Mesothelial cell of epicardium (in vitro differentiated cells): ENCODE results near the gene IL17REL. TPM values are rescaled to one million over a fixed set of nuclear protein-coding genes. Genes with fewer than 3 reads are reported as not detected.
A peak's percentile ranks its signal among the peaks of the same experiment; 100 is the strongest.

Source experiments
- DNase-seq, 2 experiments: peaks; one replicate each; pipeline ENCODE4 v3.0.0; 2021; ENCODE audit warnings: low spot score in 2 of 2; ENCODE audit not compliant: unreplicated experiment in 2 of 2
- H3K27ac Mint-ChIP-seq: 2 replicates; pipeline ENCODE4 v1.8.0; 2021; ENCODE audit warnings: mixed read lengths
- H3K27me3 Mint-ChIP-seq: 2 replicates; pipeline ENCODE4 v1.8.0; 2021; ENCODE audit warnings: low read depth, mixed read lengths
- H3K36me3 Mint-ChIP-seq: 2 replicates; pipeline ENCODE4 v1.8.0; 2021; ENCODE audit warnings: mixed read lengths
- H3K4me1 Mint-ChIP-seq: 2 replicates; pipeline ENCODE4 v1.8.0; 2021; ENCODE audit warnings: mixed read lengths
- H3K4me3 Mint-ChIP-seq: 2 replicates; pipeline ENCODE4 v1.8.0; 2021; ENCODE audit warnings: mild to moderate bottlenecking, moderate library complexity, mixed read lengths
- H3K9me3 Mint-ChIP-seq: 2 replicates; pipeline ENCODE4 v1.8.0; 2021; ENCODE audit warnings: mixed read lengths
- total RNA-seq: library from RNA; stranded (reverse); gene quantifications from 3 replicates; pipeline ENCODE4 v1.2.1, GENCODE V29; 2021
- TF ChIP-seq, protein P1 (sequence below): fragments of 200-600 bp; sonication (generic); IDR thresholded peaks from one replicate; pipeline ENCODE4 v1.5.0; 2021; ENCODE audit warnings: antibody characterized with exemption; ENCODE audit not compliant: unreplicated experiment

Gene IL17REL
- total RNA-seq, 1 donor from 2014 or later, result 0.31 TPM

DNA sequence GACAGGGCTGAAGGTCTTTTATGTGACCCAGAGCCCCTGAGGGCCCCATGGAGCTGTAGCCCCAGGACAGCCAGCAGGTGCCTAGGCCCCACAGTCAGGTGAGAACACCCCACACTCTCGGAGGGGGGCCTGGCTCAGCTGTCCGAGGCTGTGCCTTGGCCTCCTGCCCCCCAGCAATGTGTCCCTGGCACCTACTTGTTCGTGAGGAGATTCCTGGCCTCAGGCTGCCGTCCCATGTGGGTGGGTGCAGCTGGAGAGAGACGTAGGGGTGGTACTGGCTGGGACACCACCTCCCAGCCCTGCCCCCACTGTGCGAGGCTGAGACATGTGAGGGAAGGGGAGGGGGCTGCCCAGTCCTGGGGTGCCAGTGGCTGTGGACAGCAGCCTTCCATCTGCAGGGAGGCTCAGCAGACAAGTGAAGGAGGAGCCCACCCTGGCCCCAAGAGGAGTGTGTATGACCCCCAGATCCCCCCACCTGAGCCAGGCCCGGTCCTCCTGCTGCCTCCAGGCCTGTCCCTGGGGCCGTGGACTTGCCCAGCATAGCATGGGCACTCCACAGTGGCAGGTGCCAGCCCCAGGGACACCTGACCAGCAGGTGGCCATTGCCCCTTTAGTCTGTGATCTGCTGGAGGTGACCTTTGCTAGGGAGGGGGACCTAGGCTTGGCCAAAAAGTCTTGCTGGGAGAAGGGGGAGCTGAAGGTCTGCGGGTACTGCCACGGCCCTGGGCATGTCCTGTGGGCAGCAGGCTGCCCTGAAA lies 17.0 kb downstream of the IL17REL start:
- no peak for DNase-seq
- H3K36me3 Mint-ChIP-seq, result no peaks in the 10 kb centered on the region
- peaks cover 16% of the 10 kb centered on the region for H3K9me3 Mint-ChIP-seq
- peaks cover 6% of the 10 kb centered on the region for H3K4me1 Mint-ChIP-seq
- peaks cover 24% of the 10 kb centered on the region for H3K27me3 Mint-ChIP-seq
- no peak overlapping the region for H3K4me3 Mint-ChIP-seq
- TF ChIP-seq, protein P1, sequence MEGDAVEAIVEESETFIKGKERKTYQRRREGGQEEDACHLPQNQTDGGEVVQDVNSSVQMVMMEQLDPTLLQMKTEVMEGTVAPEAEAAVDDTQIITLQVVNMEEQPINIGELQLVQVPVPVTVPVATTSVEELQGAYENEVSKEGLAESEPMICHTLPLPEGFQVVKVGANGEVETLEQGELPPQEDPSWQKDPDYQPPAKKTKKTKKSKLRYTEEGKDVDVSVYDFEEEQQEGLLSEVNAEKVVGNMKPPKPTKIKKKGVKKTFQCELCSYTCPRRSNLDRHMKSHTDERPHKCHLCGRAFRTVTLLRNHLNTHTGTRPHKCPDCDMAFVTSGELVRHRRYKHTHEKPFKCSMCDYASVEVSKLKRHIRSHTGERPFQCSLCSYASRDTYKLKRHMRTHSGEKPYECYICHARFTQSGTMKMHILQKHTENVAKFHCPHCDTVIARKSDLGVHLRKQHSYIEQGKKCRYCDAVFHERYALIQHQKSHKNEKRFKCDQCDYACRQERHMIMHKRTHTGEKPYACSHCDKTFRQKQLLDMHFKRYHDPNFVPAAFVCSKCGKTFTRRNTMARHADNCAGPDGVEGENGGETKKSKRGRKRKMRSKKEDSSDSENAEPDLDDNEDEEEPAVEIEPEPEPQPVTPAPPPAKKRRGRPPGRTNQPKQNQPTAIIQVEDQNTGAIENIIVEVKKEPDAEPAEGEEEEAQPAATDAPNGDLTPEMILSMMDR, result no peak
- H3K27ac Mint-ChIP-seq, result no peak overlapping the region

DNA sequence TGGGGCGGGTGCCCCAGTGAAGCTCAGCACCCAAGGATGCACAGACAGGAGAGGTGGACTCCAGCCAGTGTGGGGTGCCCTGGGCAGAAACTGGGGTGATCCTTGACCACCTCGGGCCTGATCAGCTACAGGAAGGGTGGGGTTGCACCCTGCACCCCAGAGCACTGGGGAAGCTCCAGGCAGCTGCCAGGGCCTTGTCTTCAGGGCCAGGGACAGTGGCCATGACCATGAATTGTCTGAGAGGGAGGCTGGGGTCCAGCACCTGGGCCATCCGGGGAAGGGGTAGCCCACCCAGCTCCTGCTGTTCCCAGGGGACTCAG lies 17.6 kb downstream of the IL17REL start:
- Mint-ChIP-seq H3K27ac (no peak overlapping the region), H3K9me3 (peaks cover 16% of the 10 kb centered on the region), H3K4me1 (peaks cover 6% of the 10 kb centered on the region), H3K4me3 (no peak overlapping the region), H3K36me3 (no peaks in the 10 kb centered on the region), H3K27me3 (peaks cover 20% of the 10 kb centered on the region)
- TF ChIP-seq, protein P1, result no peak
- DNase-seq, result no peak

DNA sequence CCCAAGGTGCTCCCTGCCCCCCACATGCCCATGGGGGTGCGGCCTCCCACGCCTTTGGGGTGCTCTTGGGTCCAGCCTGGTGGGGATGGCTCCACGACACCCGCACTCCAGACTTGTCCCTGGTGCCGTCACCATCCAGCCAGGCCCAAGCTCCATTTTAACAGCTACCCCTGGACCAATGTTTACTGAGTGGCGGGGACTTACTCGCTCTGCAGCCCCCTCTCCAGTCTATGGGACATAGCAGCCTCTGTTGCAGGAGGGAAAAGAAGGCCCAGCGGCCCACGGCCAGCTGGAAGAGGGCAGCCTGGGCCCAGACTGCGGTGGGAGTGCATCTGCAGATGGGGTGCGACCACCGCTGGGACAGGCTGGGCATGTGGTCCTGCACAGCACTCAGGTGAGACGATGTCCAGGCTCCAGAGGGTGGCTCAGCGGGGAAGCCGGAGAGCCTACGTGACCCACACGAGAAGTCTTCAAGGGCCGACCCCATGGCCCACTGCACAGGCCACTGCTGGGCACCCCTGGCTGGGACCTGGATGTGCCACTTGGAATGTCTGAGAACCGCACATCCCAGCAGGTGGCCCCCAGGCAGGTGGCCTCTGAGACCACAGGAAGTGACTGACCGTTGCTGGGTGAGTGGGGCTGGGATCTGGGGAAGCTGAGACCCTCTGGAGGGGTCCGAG lies 18.1 kb downstream of the IL17REL start:
- no peak overlapping the region for H3K27ac Mint-ChIP-seq
- DNase-seq, result no peak
- H3K4me3 Mint-ChIP-seq, result no peak overlapping the region
- H3K27me3 Mint-ChIP-seq, result peaks cover 17% of the 10 kb centered on the region
- peaks cover 16% of the 10 kb centered on the region for H3K9me3 Mint-ChIP-seq
- peaks cover 6% of the 10 kb centered on the region for H3K4me1 Mint-ChIP-seq
- TF ChIP-seq, protein P1, result no peak
- H3K36me3 Mint-ChIP-seq, result no peaks in the 10 kb centered on the region

DNA sequence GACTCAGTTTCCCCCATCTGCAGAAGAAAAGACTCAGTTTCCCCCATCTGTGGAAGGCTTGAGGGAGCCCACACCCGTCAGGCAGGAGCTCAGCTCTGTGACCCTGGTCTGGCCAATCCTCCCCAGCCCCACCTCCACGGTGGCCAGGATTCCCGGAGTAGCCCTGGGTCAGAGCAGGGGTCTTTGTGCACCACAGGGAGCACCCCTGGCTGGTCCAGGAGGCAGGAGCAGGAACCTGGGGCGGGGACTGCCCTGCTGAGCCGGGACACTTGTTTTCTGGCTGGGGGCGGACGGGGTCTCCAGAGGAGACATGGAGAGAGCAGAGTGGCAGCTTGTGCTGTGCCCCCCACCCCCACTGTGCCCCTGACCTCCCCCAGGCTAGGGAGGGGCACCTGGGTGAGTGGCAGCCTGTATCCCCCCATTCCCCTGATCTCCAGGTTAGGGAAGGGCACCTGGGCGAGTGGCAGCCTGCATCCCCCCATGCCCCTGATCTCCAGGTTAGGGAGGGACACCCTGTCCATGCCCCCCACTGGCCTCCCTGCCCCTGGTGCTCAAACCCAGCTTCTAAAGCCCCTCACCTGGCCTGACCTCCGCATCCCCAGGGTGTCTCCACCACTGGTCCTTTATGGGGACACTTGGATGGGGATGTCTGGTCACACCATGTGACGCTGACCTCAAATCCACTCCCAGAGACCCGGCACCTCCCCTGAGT lies 18.8 kb downstream of the IL17REL start:
- Mint-ChIP-seq H3K4me3 (no peak overlapping the region), H3K4me1 (peaks cover 2% of the 10 kb centered on the region), H3K27me3 (peaks cover 12% of the 10 kb centered on the region), H3K27ac (no peak overlapping the region), H3K36me3 (no peaks in the 10 kb centered on the region), H3K9me3 (peaks cover 20% of the 10 kb centered on the region)
- DNase-seq, result no peak
- TF ChIP-seq, protein P1, result no peak

DNA sequence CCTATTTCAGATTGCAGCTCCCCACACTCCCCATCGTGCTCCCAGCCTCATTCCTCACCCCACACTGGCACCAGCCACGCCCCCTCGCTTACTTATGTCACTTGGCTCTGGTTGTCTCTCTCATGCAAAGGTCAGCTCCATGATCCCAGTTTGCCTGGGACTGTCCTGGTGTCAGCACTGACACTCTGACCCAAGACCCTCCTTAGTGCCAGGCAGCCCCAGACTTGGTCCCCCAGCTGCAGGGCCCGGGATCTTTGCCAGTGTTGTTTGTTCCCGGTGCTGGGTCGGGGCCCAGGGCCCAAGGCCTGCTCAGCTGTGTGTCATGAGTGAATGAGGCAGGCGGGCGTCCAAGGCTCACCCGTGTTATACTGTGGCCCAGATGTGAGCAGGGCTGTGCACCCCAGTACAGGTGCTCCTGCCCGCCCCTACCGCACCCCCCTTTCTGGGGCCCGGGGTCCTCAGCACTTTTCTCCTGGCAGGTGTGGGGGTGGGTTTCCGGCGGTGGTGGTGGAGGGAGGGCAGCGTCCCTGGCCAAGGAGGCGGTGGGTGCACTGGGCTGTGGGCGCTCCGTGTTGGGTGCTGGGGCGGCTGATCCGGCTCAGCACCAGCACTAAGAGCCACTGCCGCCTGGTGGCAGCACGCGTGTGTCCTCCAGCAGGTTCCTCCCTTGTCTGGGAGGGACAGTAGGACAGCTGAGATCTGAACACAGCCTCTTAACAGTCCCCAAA lies 19.5 kb downstream of the IL17REL start:
- Mint-ChIP-seq H3K27ac (no peak overlapping the region), H3K4me1 (no peaks in the 10 kb centered on the region), H3K4me3 (no peak overlapping the region), H3K9me3 (peaks cover 24% of the 10 kb centered on the region), H3K36me3 (no peaks in the 10 kb centered on the region), H3K27me3 (peaks cover 9% of the 10 kb centered on the region)
- no peak for DNase-seq
- TF ChIP-seq, protein P1, result peak; percentile 38
